PC-3 (cell line): ENCODE data around the gene MACIR. TPM values are rescaled to one million over a fixed set of nuclear protein-coding genes. Genes with fewer than 3 reads are reported as not detected.

ENCODE experiments used
- ATAC-seq: fragments of 200-7000 bp; cut with Tn5 transposase; 2 replicates; pipeline ENCODE4 v1.9.1; 2020; ENCODE audit warnings: mild to moderate bottlenecking, moderate library complexity
- BruUV-seq: library from RNA; stranded (reverse); fragments of 400-500 nt; replicated peaks from 2 replicates; lab custom pipeline; 2021; lab: Mats Ljungman, UMichigan
- CTCF ChIA-PET: fragments of 300-600 bp; sonication (Branson Sonifier 250); formaldehyde crosslinking; loops from one replicate; lab custom pipeline; 2022; ENCODE audit warnings: antibody characterized with exemption; lab: Charles Lee
- POLR2A ChIA-PET: fragments of 300-600 bp; sonication (Branson Sonifier 250); formaldehyde crosslinking; loops from one replicate; lab custom pipeline; 2022; ENCODE audit warnings: antibody characterized with exemption; ENCODE audit not compliant: unreplicated experiment; lab: Charles Lee
- DNase-seq: peaks from one replicate; pipeline ENCODE4 v3.0.0-alpha.2; 2015
- H2AFZ ChIP-seq: fragments of 300-600 bp; sonication (generic); 2 replicates; pipeline ENCODE4 v1.6.0; 2016; ENCODE audit warnings: antibody characterized with exemption, low read length
- H3F3A ChIP-seq: fragments of 300-600 bp; sonication (generic); one replicate; pipeline ENCODE4 v1.6.0; 2017; ENCODE audit warnings: antibody characterized with exemption, low read length, control low read depth, mild to moderate bottlenecking; ENCODE audit not compliant: unreplicated experiment
- H3K27ac ChIP-seq: fragments of 300-600 bp; sonication (generic); 2 replicates; pipeline ENCODE4 v1.5.1; 2016; ENCODE audit warnings: mild to moderate bottlenecking, low read length
- H3K27me3 ChIP-seq: fragments of 300-600 bp; sonication (generic); 2 replicates; pipeline ENCODE4 v1.6.1; 2016; ENCODE audit warnings: low read length, mixed read lengths
- H3K36me3 ChIP-seq: fragments of 300-600 bp; sonication (generic); 2 replicates; pipeline ENCODE4 v1.6.1; 2016; ENCODE audit warnings: low read depth, mixed run types, low read length, mixed read lengths
- H3K4me1 ChIP-seq: fragments of 300-600 bp; sonication (generic); 2 replicates; pipeline ENCODE4 v1.5.1; 2016; ENCODE audit warnings: low read length; ENCODE audit not compliant: insufficient read depth
- H3K4me2 ChIP-seq: fragments of 300-600 bp; sonication (generic); 2 replicates; pipeline ENCODE4 v1.6.0; 2016; ENCODE audit warnings: low read length
- H3K4me3 ChIP-seq: fragments of 300-600 bp; sonication (generic); 2 replicates; pipeline ENCODE4 v1.5.1; 2016; ENCODE audit warnings: mild to moderate bottlenecking, low read length, mixed read lengths
- H3K79me2 ChIP-seq: fragments of 300-600 bp; sonication (generic); 2 replicates; pipeline ENCODE4 v1.6.1; 2017; ENCODE audit warnings: low read length, mixed read lengths
- H3K9ac ChIP-seq: fragments of 300-600 bp; sonication (generic); 2 replicates; pipeline ENCODE4 v1.6.0; 2016; ENCODE audit warnings: mild to moderate bottlenecking, low read length
- H3K9me2 ChIP-seq: fragments of 300-600 bp; sonication (generic); replicated peaks from 2 replicates; pipeline ENCODE4 v1.6.1; 2016; ENCODE audit warnings: mixed run types, low read length, mixed read lengths
- H3K9me3 ChIP-seq: fragments of 300-600 bp; sonication (generic); 2 replicates; pipeline ENCODE4 v1.6.1; 2016; ENCODE audit warnings: low read length, mixed read lengths
- H4K20me1 ChIP-seq: fragments of 300-600 bp; sonication (generic); 2 replicates; pipeline ENCODE4 v1.6.1; 2016; ENCODE audit warnings: low read length, mixed read lengths
- EZH2 ChIP-seq: fragments of 300-600 bp; sonication (generic); IDR thresholded peaks from one replicate; pipeline ENCODE4 v1.6.1; 2017; ENCODE audit warnings: antibody characterized with exemption, mild to moderate bottlenecking, low read length; ENCODE audit not compliant: unreplicated experiment
- EZH2phosphoT487 ChIP-seq: fragments of 300-600 bp; sonication (generic); IDR thresholded peaks from 2 replicates; pipeline ENCODE4 v1.6.1; 2018; ENCODE audit warnings: mild to moderate bottlenecking, antibody characterized with exemption, low read length, borderline replicate concordance
- intact Hi-C: fragments of 100-400 bp; cut with micrococcal nuclease; formaldehyde crosslinking; loops from 2 replicates; pipeline ENCODE4 v1.9.0; 2023
- total RNA-seq: library from RNA; depleted of rRNA; stranded (reverse); fragments of >200 nt; gene quantifications from 2 replicates; pipeline ENCODE4 v1.2.3, GENCODE V29; 2014
- TF ChIP-seq, protein P1 (sequence below): fragments of 300-600 bp; sonication (generic); conservative IDR thresholded peaks from 2 replicates; pipeline ENCODE4 v1.5.1; 2017; ENCODE audit warnings: antibody characterized with exemption, low read depth, mild to moderate bottlenecking, low read length

Gene MACIR
- total RNA-seq, 1 experiment from 2014 or later, result 22.2 TPM

DNA sequence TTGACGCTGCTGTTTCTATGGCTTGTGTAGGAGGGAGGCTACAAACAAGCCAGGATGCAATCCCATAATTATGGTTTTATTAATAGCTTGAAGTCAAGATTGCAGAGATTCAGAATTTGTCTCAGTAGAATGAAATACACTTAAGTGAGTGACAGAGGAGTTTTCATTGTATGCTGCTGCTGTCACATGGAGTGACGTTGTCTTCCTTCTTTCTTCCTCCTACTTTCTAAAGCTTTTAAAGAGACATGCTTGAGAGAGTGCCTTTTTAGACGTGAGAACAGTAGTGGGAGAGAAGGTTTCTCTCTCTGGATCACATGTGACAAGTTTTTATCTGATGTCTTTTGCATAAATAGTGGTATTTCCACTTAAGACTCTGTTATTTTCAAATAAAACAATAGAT is 48.9 kb downstream of the MACIR start:
- H3F3A ChIP-seq, result no peaks in the 10 kb centered on the region
- no peak overlapping the region for H3K27ac ChIP-seq
- H3K27me3 ChIP-seq, result no peaks in the 10 kb centered on the region
- intact Hi-C loops, result no loop called here
- ChIA-PET CTCF (no interaction called here), POLR2A (no interaction called here)
- no peaks in the 10 kb centered on the region for H3K9me3 ChIP-seq
- no peaks in the 10 kb centered on the region for H4K20me1 ChIP-seq
- H3K4me1 ChIP-seq, result 0 out of 2 replicates have a peak, but pooled peaks cover 5% of the 10 kb centered on the region
- no peaks in the 10 kb centered on the region for H3K9me2 ChIP-seq
- ATAC-seq (no peak), DNase-seq (no peak)
- H3K79me2 ChIP-seq, result no peaks in the 10 kb centered on the region
- no peak overlapping the region for H3K9ac ChIP-seq
- no peak overlapping the region for H3K4me3 ChIP-seq
- no peaks in the 10 kb centered on the region for H3K36me3 ChIP-seq
- BruUV-seq, result no TSS peak
- no peak for TF ChIP-seq EZH2
- no peak for TF ChIP-seq EZH2phosphoT487
- TF ChIP-seq, protein P1, sequence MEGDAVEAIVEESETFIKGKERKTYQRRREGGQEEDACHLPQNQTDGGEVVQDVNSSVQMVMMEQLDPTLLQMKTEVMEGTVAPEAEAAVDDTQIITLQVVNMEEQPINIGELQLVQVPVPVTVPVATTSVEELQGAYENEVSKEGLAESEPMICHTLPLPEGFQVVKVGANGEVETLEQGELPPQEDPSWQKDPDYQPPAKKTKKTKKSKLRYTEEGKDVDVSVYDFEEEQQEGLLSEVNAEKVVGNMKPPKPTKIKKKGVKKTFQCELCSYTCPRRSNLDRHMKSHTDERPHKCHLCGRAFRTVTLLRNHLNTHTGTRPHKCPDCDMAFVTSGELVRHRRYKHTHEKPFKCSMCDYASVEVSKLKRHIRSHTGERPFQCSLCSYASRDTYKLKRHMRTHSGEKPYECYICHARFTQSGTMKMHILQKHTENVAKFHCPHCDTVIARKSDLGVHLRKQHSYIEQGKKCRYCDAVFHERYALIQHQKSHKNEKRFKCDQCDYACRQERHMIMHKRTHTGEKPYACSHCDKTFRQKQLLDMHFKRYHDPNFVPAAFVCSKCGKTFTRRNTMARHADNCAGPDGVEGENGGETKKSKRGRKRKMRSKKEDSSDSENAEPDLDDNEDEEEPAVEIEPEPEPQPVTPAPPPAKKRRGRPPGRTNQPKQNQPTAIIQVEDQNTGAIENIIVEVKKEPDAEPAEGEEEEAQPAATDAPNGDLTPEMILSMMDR, result no peak
- no peak overlapping the region for H3K4me2 ChIP-seq
- no peak overlapping the region for H2AFZ ChIP-seq

DNA sequence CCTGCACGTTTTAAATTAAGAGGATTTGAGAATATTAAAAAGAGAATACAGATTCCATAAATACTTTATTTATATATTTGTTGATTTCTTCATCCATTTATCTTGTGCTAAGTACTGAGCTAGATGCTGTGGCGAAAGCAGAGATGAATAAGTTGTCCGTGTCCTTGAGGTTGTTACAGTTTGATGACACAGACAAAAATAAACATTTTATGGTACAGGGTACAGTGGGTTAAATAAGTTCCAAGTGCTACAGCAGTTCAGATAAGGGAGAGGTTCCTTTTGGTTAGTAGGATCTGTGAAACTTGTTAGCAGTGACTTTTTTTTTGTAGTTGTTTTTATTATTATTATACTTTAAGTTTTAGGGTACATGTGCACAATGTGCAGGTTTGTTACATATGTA is 50.2 kb downstream of the MACIR start:
- Histone ChIP-seq H3K79me2 (no peaks in the 10 kb centered on the region), H3K36me3 (no peaks in the 10 kb centered on the region), H4K20me1 (no peaks in the 10 kb centered on the region), H3K9ac (no peak overlapping the region), H3K4me3 (no peak overlapping the region), H3K4me1 (0 out of 2 replicates have a peak, but pooled peaks cover 5% of the 10 kb centered on the region), H3K9me3 (no peaks in the 10 kb centered on the region), H3K9me2 (no peaks in the 10 kb centered on the region), H3K4me2 (no peak overlapping the region), H3F3A (no peaks in the 10 kb centered on the region), H3K27ac (no peak overlapping the region), H2AFZ (no peak overlapping the region), H3K27me3 (no peaks in the 10 kb centered on the region)
- intact Hi-C loops, result no loop called here
- DNase-seq (no peak), ATAC-seq (no peak)
- POLR2A ChIA-PET, result no interaction called here
- TF ChIP-seq, protein P1, result no peak
- no peak for TF ChIP-seq EZH2
- TF ChIP-seq EZH2phosphoT487, result no peak
- no TSS peak for BruUV-seq
- CTCF ChIA-PET, result no interaction called here

DNA sequence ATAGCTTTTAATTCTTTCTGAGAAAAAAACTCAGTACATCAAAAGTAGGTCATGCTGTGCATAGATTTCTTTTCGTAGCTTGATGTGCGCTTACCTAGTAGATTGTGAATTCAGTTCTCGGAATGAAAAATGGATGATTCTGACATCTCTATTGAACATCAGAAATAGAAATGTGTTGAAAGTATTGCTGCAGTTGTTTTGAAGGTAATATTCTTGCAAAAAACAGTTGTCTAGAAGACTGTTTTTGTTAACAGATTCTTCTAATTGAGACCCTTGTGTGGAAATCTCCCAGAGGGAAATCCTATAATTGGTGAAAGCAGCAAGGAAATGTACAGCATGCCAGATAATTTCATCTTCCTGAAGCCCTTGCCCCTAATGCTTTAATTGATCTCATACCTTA is 54.5 kb downstream of the MACIR start:
- Histone ChIP-seq H3K27me3 (no peaks in the 10 kb centered on the region), H3K9me2 (no peaks in the 10 kb centered on the region), H2AFZ (no peak overlapping the region), H3K9me3 (no peaks in the 10 kb centered on the region), H3K4me3 (no peak overlapping the region), H3F3A (no peaks in the 10 kb centered on the region), H3K36me3 (no peaks in the 10 kb centered on the region), H3K79me2 (no peaks in the 10 kb centered on the region), H3K27ac (no peak overlapping the region), H3K4me2 (no peak overlapping the region), H3K9ac (no peak overlapping the region), H4K20me1 (no peaks in the 10 kb centered on the region), H3K4me1 (no peaks in the 10 kb centered on the region)
- ATAC-seq (no peak), DNase-seq (no peak)
- CTCF ChIA-PET, result no interaction called here
- POLR2A ChIA-PET, result no interaction called here
- no TSS peak for BruUV-seq
- TF ChIP-seq EZH2phosphoT487, result no peak
- intact Hi-C loops, result no loop called here
